Measurements from ENCODE around the gene CRELD1. TPM values are rescaled to one million over a fixed set of nuclear protein-coding genes. Genes with fewer than 3 reads are reported as not detected.
A peak's percentile ranks its signal among the peaks of the same experiment; 100 is the strongest.

Gene CRELD1
- total and polyA plus RNA-seq, 2 of the 13 experiments (the other 11 are each of a cell fraction or from before 2014, with no cell fraction given), result 27.1 to 61.9 TPM

- no peak; the same call in 1 of the 2 replicates for TF ChIP-seq ZNF724P (CRISPR knock-in tag; IDR thresholded peaks at IDR 0.05; ENCODE audit: borderline replicate concordance)
- TF ChIP-seq NFKB2 (CRISPR knock-in tag; IDR thresholded peaks at IDR 0.05; ENCODE audit: borderline replicate concordance), result peak; percentile 44; the same call in 1 of the 2 replicates
- TF ChIP-seq RFXANK (CRISPR knock-in tag; IDR thresholded peaks at IDR 0.05), result no peak
- TF ChIP-seq ZNF546 (CRISPR knock-in tag; conservative IDR thresholded peaks at IDR 0.05), result peak; percentile 36; the same call in 1 of the 2 replicates
- peak; percentile 81 for TF ChIP-seq ZNF331 (CRISPR knock-in tag; IDR thresholded peaks at IDR 0.05)
- no peak; the same call in 1 of the 2 replicates for TF ChIP-seq ISL2 (CRISPR knock-in tag; IDR thresholded peaks at IDR 0.05)
- TF ChIP-seq ZSCAN29 (CRISPR knock-in tag; conservative IDR thresholded peaks at IDR 0.05), result no peak
- TF ChIP-seq ZNF543 (CRISPR knock-in tag; IDR thresholded peaks at IDR 0.05), result no peak; the same call in 1 of the 2 replicates
- TF ChIP-seq ZNF614 (CRISPR knock-in tag; IDR thresholded peaks at IDR 0.05; ENCODE audit: borderline replicate concordance), result peak; percentile 71; the same call in 1 of the 2 replicates
- TF ChIP-seq ZNF710 (CRISPR knock-in tag; IDR thresholded peaks at IDR 0.05; ENCODE audit: borderline replicate concordance), result no peak; the same call in 1 of the 2 replicates
- TF ChIP-seq ATF5 (CRISPR knock-in tag; IDR thresholded peaks at IDR 0.05; ENCODE audit: low read depth), result no peak
- TF ChIP-seq ZNF792 (CRISPR knock-in tag; IDR thresholded peaks at IDR 0.05), result peak; percentile 84; the same call in 1 of the 2 replicates
- TF ChIP-seq SIN3A (IDR thresholded peaks at IDR 0.05; ENCODE audit: borderline replicate concordance, low read depth, low read length), result peak; percentile 44; the same call in 1 of the 2 replicates
- TF ChIP-seq NRL (CRISPR knock-in tag; IDR thresholded peaks at IDR 0.05; ENCODE audit: borderline replicate concordance), result no peak; the same call in 1 of the 2 replicates
- TF ChIP-seq HMGXB3 (CRISPR knock-in tag; IDR thresholded peaks at IDR 0.05; ENCODE audit: borderline replicate concordance), result no peak
- no peak for TF ChIP-seq TCF7 (IDR thresholded peaks at IDR 0.05; ENCODE audit: low read depth)
- TF ChIP-seq ATF4 (CRISPR knock-in tag; IDR thresholded peaks at IDR 0.05), result peak in 1 of 2 experiments; percentile 45; a peak in 2 of 4 replicates
- TF ChIP-seq ZBTB43 (CRISPR knock-in tag; conservative IDR thresholded peaks at IDR 0.05), result peak; percentile 66; the same call in 1 of the 2 replicates
- TF ChIP-seq ZNF33A (CRISPR knock-in tag; IDR thresholded peaks at IDR 0.05; ENCODE audit: borderline replicate concordance), result no peak
Measured at GRCh38 chr3:9946112-9947024, 12.7 kb downstream of the CRELD1 start (continued).
